Smooth muscle cell (in vitro differentiated cells): ENCODE results near the gene HSD17B7. TPM values are rescaled to one million over a fixed set of nuclear protein-coding genes. Genes with fewer than 3 reads are reported as not detected.

Source experiments
- DNase-seq: peaks from one replicate; lab custom pipeline; 2025; ENCODE audit not compliant: unreplicated experiment; lab: John Stamatoyannopoulos, UW
- H2AFZ ChIP-seq: fragments of 200-600 bp; sonication (generic); 2 replicates; pipeline ENCODE4 v1.6.0; 2016; ENCODE audit warnings: antibody characterized with exemption, low read depth, mild to moderate bottlenecking
- H3F3A ChIP-seq: fragments of 200-600 bp; sonication (generic); 2 replicates; pipeline ENCODE4 v1.6.0; 2017; ENCODE audit warnings: antibody characterized with exemption, low read depth
- H3K27ac ChIP-seq: fragments of 200-600 bp; sonication (generic); 2 replicates; pipeline ENCODE4 v1.5.1; 2016; ENCODE audit warnings: low read depth, mild to moderate bottlenecking
- H3K27me3 ChIP-seq: fragments of 200-600 bp; sonication (generic); 2 replicates; pipeline ENCODE4 v1.6.1; 2016; ENCODE audit warnings: low read depth, mild to moderate bottlenecking
- H3K36me3 ChIP-seq: fragments of 200-600 bp; sonication (generic); 2 replicates; pipeline ENCODE4 v1.5.1; 2016; ENCODE audit warnings: low read depth
- H3K4me1 ChIP-seq: fragments of 200-600 bp; sonication (generic); 2 replicates; pipeline ENCODE4 v1.5.1; 2016; ENCODE audit warnings: low read depth
- H3K4me2 ChIP-seq: fragments of 200-600 bp; sonication (generic); 2 replicates; pipeline ENCODE4 v1.6.0; 2016; ENCODE audit warnings: mild to moderate bottlenecking
- H3K4me3 ChIP-seq: fragments of 200-600 bp; sonication (generic); 2 replicates; pipeline ENCODE4 v1.5.1; 2016; ENCODE audit warnings: mild to moderate bottlenecking
- H3K79me2 ChIP-seq: fragments of 200-600 bp; sonication (generic); 2 replicates; pipeline ENCODE4 v1.6.0; 2016; ENCODE audit warnings: low read depth, mild to moderate bottlenecking
- H3K9ac ChIP-seq: fragments of 200-600 bp; sonication (generic); 2 replicates; pipeline ENCODE4 v1.6.0; 2016; ENCODE audit warnings: low read depth
- H3K9me3 ChIP-seq: fragments of 200-600 bp; sonication (generic); replicated peaks from 2 replicates; pipeline ENCODE4 v1.5.1; 2016; ENCODE audit warnings: low read depth
- H4K20me1 ChIP-seq: fragments of 200-600 bp; sonication (generic); 2 replicates; pipeline ENCODE4 v1.6.0; 2016; ENCODE audit warnings: low read depth
- CTCF ChIP-seq: fragments of 200-600 bp; sonication (generic); IDR thresholded peaks from 2 replicates; pipeline ENCODE4 v1.5.1; 2017; ENCODE audit warnings: borderline replicate concordance, mild to moderate bottlenecking, antibody characterized with exemption; ENCODE audit not compliant: insufficient read depth, poor library complexity, severe bottlenecking
- WGBS: methylation state at CpG from one replicate; pipeline ENCODE4 v1.1.7; 2016; ENCODE audit warnings: low lambda C conversion rate; 5-methylcytosine and 5-hydroxymethylcytosine counted together
- polyA plus RNA-seq: library from polyadenylated mRNA; unstranded; fragments of >200 nt; fragmentation: Nextera tagmentation; extraction: Ambion mirVana; gene quantifications from 2 replicates; pipeline ENCODE4 v1.2.1, GENCODE V29; 2016
- total RNA-seq: library from RNA; depleted of rRNA; stranded (reverse); fragments of >200 nt; gene quantifications from 2 replicates; pipeline ENCODE4 v1.2.3, GENCODE V29; 2014

HSD17B7 gene
- total and polyA plus RNA-seq, 2 experiments from 2014 or later, result 12.4 to 18.9 TPM

- no peak overlapping the region for H3K4me3 ChIP-seq
- no peak for DNase-seq
- no peak overlapping the region for H3K9ac ChIP-seq
- H4K20me1 ChIP-seq, result no peaks in the 10 kb centered on the region
- no peak overlapping the region for H3K27ac ChIP-seq
- no peak for TF ChIP-seq CTCF
- no peak overlapping the region for H2AFZ ChIP-seq
- no peaks in the 10 kb centered on the region for H3K4me1 ChIP-seq
- no peaks in the 10 kb centered on the region for H3F3A ChIP-seq
- H3K4me2 ChIP-seq, result no peak overlapping the region
- H3K27me3 ChIP-seq, result no peaks in the 10 kb centered on the region
- H3K9me3 ChIP-seq, result no peaks in the 10 kb centered on the region
- WGBS, result 100% methylated on average over 1 of the region's 1 CpG
- no peaks in the 10 kb centered on the region for H3K36me3 ChIP-seq
- H3K79me2 ChIP-seq, result no peaks in the 10 kb centered on the region
These were observed 33.0 kb upstream of the HSD17B7 start for GRCh38 chr1:162757476-162757875.

GRCh38 chr1:162765788-162766187, 24.7 kb upstream of the HSD17B7 start:
- no peak overlapping the region for H2AFZ ChIP-seq
- no peak overlapping the region for H3K9ac ChIP-seq
- 89% methylated on average over 1 of the region's 1 CpG for WGBS
- H3K9me3 ChIP-seq, result no peaks in the 10 kb centered on the region
- H3K4me2 ChIP-seq, result no peak overlapping the region
- no peak overlapping the region for H3K27ac ChIP-seq
- H3K79me2 ChIP-seq, result no peaks in the 10 kb centered on the region
- no peak overlapping the region for H3K4me3 ChIP-seq
- no peak for TF ChIP-seq CTCF
- no peaks in the 10 kb centered on the region for H4K20me1 ChIP-seq
- DNase-seq, result no peak
- H3K4me1 ChIP-seq, result no peaks in the 10 kb centered on the region
- no peaks in the 10 kb centered on the region for H3F3A ChIP-seq
- H3K36me3 ChIP-seq, result no peaks in the 10 kb centered on the region
- H3K27me3 ChIP-seq, result no peaks in the 10 kb centered on the region

GRCh38 chr1:162772571-162773154, 17.8 kb upstream of the HSD17B7 start:
- H2AFZ ChIP-seq, result no peak overlapping the region
- H3K27ac ChIP-seq, result no peak overlapping the region
- no peaks in the 10 kb centered on the region for H3K27me3 ChIP-seq
- 96% methylated on average over 4 of the region's 4 CpGs for WGBS
- no peaks in the 10 kb centered on the region for H3K9me3 ChIP-seq
- no peaks in the 10 kb centered on the region for H3K79me2 ChIP-seq
- H3K4me1 ChIP-seq, result no peaks in the 10 kb centered on the region
- H3K4me2 ChIP-seq, result no peak overlapping the region
- DNase-seq, result no peak
- no peaks in the 10 kb centered on the region for H3F3A ChIP-seq
- H3K4me3 ChIP-seq, result no peak overlapping the region
- no peaks in the 10 kb centered on the region for H4K20me1 ChIP-seq
- H3K36me3 ChIP-seq, result no peaks in the 10 kb centered on the region
- no peak for TF ChIP-seq CTCF
- no peak overlapping the region for H3K9ac ChIP-seq

GRCh38 chr1:162774007-162774406, 16.5 kb upstream of the HSD17B7 start:
- Histone ChIP-seq H3K9ac (no peak overlapping the region), H3K4me2 (no peak overlapping the region), H3K27me3 (no peaks in the 10 kb centered on the region), H3F3A (no peaks in the 10 kb centered on the region), H3K79me2 (no peaks in the 10 kb centered on the region), H3K4me1 (no peaks in the 10 kb centered on the region), H3K36me3 (no peaks in the 10 kb centered on the region), H3K4me3 (no peak overlapping the region), H3K9me3 (no peaks in the 10 kb centered on the region), H4K20me1 (no peaks in the 10 kb centered on the region), H3K27ac (no peak overlapping the region), H2AFZ (no peak overlapping the region)
- DNase-seq, result no peak
- no peak for TF ChIP-seq CTCF
